ENCODE results near the gene BTG4.

DNA sequence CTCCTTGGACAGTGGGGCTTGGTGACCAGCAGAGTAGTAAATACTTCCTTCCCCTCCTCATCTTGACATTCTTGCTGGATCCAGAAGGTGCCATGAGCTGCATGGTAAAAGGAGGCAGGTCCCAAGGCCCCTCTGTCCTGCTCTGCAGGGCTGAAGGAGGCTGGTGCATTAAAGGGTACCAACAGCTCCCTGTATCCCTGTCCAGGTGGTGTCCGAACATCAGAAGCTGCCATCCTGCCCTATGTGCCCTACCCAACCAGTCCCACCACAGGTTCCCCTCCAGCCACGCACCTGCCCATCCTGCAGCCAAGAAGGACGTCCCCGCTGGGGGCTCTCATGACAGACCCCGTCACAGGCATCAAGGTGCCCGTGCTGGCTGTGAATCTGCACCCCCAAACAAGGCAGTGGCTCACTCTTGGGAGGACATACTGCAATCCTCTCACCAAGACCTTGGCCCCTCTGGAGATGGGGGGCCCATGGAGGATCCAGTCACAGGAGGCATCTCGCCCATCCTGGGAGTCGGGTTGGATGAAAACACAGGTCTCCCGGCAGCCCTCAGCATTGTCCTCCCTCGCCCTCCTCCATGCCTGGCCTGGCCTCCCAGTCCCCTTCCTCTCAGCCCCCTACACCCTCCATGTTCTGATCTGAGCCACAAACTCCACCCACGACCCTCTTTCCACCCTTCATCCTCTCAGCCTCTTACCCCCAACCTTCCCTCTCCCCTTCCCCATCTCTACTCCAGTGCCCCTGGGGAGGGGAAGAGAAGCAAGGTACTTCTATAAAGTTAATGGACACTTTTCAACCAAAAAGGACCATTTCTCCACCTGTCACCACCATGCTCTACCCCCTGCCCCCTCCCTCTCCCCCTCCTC, 55.1 kb downstream of the BTG4 start:
- TF ChIP-seq CTCF (IDR thresholded peaks at IDR 0.05) (no peak), POLR2A (IDR thresholded peaks at IDR 0.05) (no peak), POLR2AphosphoS5 (IDR thresholded peaks at IDR 0.05) (no peak)
